Measurements from ENCODE around the gene UBE3B.

UBE3B gene

DNA sequence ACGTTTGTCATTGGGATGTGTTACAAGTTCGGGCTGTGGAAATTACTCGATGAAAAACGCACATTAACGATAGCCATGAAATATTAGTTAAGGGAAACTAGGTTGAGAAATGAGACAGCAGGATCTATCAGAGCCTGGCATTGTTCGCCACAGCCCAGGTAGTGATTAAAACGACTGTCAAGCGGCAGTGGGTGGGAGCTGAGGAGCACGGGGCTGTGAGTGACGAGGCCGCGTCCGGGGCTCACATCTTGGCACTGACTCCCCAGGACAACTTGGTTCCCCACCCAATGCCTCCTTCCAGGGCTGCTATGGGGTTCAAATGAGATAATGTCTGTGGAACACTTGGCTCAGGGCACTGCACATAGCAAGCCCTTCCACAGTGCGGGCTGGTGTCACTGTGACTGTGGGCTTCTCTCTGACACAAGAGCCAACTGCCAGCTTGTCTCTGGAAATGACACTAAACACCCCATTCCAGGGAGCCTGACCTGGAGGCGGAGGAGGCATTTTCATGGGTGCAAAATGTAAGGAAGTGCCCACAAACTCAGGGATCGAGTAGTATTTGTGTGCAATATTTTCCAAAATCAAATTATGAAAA is 76.6 kb downstream of the UBE3B start:
- no peak overlapping the region for H3K27ac ChIP-seq
- TF ChIP-seq ZFX (IDR thresholded peaks at IDR 0.05), result no peak
- TF ChIP-seq, protein P1, sequence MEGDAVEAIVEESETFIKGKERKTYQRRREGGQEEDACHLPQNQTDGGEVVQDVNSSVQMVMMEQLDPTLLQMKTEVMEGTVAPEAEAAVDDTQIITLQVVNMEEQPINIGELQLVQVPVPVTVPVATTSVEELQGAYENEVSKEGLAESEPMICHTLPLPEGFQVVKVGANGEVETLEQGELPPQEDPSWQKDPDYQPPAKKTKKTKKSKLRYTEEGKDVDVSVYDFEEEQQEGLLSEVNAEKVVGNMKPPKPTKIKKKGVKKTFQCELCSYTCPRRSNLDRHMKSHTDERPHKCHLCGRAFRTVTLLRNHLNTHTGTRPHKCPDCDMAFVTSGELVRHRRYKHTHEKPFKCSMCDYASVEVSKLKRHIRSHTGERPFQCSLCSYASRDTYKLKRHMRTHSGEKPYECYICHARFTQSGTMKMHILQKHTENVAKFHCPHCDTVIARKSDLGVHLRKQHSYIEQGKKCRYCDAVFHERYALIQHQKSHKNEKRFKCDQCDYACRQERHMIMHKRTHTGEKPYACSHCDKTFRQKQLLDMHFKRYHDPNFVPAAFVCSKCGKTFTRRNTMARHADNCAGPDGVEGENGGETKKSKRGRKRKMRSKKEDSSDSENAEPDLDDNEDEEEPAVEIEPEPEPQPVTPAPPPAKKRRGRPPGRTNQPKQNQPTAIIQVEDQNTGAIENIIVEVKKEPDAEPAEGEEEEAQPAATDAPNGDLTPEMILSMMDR (conservative IDR thresholded peaks at IDR 0.05), result no peak

- no peak overlapping the region for H3K27ac ChIP-seq
- TF ChIP-seq, protein P1 (conservative IDR thresholded peaks at IDR 0.05), result no peak
- no peak for TF ChIP-seq ZFX (IDR thresholded peaks at IDR 0.05)
Observed at GRCh38 chr12:109554761-109555160, 77.3 kb downstream of the UBE3B start.

GRCh38 chr12:109555431-109556315 is 78.2 kb downstream of the UBE3B start:
- no peak for TF ChIP-seq ZFX (IDR thresholded peaks at IDR 0.05)
- TF ChIP-seq, protein P1 (conservative IDR thresholded peaks at IDR 0.05), result no peak
- no peak overlapping the region for H3K27ac ChIP-seq

- H3K27ac ChIP-seq, result no peak overlapping the region
- TF ChIP-seq, protein P1 (conservative IDR thresholded peaks at IDR 0.05), result no peak
- TF ChIP-seq ZFX (IDR thresholded peaks at IDR 0.05), result no peak
Observed at GRCh38 chr12:109557200-109557599, 79.8 kb downstream of the UBE3B start.

- no peak for TF ChIP-seq ZFX (IDR thresholded peaks at IDR 0.05)
- TF ChIP-seq, protein P1 (conservative IDR thresholded peaks at IDR 0.05), result no peak
- H3K27ac ChIP-seq, result no peak overlapping the region
Observed at GRCh38 chr12:109557805-109558204, 80.4 kb downstream of the UBE3B start.

GRCh38 chr12:109558374-109559199 is 81.2 kb downstream of the UBE3B start:
- TF ChIP-seq, protein P1 (conservative IDR thresholded peaks at IDR 0.05), result no peak
- no peak for TF ChIP-seq ZFX (IDR thresholded peaks at IDR 0.05)
- no peak overlapping the region for H3K27ac ChIP-seq

DNA sequence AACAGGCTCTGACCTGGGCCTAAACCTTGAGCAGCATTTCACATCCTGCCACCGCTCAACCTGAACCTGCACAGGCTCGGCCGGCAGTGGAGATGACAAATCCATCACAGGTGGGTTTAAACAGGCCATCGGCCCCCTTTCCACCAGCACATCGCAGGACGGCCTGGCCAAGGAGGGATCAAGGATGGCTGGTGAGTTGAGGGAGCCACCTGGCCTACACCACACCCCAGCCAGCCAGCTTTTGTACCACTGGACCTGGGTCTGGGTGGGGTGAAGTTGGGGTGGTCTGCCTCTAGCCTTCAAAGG is 81.7 kb downstream of the UBE3B start:
- H3K27ac ChIP-seq, result no peak overlapping the region
- TF ChIP-seq, protein P1 (conservative IDR thresholded peaks at IDR 0.05), result no peak
- no peak for TF ChIP-seq ZFX (IDR thresholded peaks at IDR 0.05)

All from C4-2B (cell line).